NCI-H146 (cell line): ENCODE measurements around the gene PSME1.

Experiments
- DNase-seq: peaks from one replicate; lab custom pipeline; 2025; lab: John Stamatoyannopoulos, UW

Gene PSME1

GRCh38 chr14:24130380-24130716 lies 5.6 kb upstream of the PSME1 start, which contains the start of gene FITM1:
Gene FITM1, plus strand, starts transcription at chr14:24130659. Its CDS starts 905 bp downstream, at chr14:24131564.
- no peak for DNase-seq

DNA sequence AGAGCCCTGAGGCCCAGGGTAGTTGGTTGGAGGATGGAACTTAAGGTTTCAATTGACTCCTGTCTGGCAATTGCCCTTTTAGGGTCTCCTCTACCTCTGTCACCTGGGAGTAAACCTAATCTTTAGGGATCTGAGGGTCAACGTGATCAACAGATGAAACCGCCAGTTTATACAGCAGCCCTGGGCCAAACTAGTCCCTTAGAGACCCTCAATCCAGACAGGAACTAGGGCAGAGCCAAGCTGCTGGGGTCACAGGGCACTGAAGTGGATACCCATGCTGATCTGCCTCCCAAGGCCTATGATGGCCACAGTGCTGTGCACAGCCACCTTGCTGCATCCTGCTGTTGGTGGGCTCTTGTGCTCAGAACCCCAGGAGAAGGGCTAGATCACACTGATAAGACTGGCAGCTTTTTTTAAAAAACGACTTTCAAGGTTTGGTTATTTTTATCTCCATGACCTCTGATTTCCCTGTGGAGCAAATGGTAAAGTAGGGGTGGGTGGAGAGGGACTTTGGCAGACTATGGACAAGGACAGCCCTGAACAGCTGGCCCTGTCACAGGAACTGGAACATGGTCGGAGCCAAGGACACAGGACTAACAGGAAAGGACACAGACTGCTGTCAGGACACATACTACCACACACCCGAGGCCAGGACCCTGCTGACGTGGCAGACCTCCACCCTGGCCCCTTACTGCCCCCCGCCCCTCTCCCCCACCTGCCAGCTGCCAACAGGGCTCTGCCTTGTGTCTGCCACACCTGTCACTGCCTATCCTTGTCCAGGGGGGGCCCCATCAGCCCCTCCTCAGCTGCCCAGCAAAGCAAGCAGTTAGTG lies 5.1 kb upstream of the PSME1 start:
- DNase-seq = no peak

- no peak for DNase-seq
These were observed 4.4 kb upstream of the PSME1 start for GRCh38 chr14:24131549-24131966.

DNA sequence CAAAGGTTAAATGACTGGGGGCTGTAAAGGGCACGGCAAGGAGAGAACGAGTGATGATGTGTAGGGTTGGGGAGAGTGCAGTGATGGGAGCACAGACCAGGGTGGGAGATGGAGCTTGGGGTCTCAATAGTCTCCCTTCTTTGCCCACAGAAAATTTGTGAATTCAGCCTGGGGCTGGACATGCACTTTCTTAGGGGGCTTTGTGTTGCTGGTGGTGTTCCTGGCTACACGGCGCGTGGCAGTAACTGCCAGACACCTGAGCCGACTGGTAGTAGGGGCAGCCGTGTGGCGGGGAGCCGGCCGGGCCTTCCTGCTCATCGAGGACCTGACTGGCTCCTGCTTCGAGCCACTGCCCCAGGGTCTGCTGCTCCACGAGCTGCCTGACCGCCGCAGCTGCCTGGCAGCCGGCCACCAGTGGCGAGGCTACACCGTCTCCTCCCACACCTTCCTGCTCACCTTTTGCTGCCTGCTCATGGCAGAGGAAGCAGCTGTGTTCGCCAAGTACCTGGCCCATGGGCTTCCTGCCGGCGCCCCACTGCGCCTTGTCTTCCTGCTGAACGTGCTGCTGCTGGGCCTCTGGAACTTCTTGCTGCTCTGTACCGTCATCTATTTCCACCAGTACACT lies 3.8 kb upstream of the PSME1 start:
- peak; percentile 82 for DNase-seq

- DNase-seq = no peak
These were observed 3.0 kb upstream of the PSME1 start for GRCh38 chr14:24132976-24133375.

- no peak for DNase-seq
These were observed 2.3 kb upstream of the PSME1 start for GRCh38 chr14:24133735-24134134.

DNA sequence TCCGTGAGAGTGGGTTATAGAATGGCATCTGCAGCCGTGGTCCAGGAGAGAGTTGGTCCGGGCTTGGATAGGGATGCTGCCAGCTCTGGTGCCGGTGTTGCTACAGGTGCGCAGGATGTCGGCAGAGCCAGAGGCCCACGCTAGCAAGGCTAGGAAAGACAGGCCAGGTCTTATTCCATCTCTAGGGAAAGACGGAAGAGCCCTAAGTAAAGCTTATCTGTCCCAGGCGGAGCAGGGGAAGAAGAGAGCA lies 485 bp upstream of the PSME1 start:
- DNase-seq = no peak

DNA sequence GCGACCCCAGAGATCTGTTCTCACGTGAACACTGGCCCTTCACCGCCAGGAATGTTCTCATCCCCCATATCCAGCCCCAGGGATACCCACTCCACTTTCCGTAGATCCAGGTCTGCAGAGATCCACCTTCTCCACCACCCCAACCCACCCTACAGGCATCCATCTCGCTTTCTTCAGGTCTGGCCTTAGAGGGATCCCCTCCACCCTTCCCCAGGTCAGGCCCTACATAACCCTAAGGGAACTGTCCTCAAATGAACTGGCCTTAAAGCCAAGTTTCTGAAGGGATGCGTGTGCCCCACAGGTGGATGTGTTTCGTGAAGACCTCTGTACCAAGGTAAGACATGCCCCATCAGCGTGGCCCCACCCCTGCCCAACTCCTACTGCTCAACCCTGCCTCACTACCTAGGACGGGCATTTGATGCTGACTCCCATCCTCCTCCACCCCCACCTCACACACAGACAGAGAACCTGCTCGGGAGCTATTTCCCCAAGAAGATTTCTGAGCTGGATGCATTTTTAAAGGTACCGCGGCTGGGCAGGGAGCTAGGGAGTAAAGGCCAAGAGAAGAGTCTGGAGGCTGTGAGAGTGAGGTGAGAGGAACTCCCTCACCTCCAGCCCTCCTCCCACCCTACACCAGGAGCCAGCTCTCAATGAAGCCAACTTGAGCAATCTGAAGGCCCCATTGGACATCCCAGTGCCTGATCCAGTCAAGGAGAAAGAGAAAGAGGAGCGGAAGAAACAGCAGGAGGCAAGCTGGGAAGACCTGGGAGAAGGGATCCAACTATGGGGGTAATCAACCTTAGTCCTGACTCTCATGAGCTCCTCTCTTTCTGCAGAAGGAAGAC lies 912 bp downstream of the PSME1 start:
- DNase-seq = no peak

GRCh38 chr14:24137529-24138395 lies 1.8 kb downstream of the PSME1 start:
- no peak for DNase-seq

GRCh38 chr14:24138396-24139271 lies 2.6 kb downstream of the PSME1 start:
- DNase-seq = no peak

- DNase-seq = no peak
These were observed 3.4 kb downstream of the PSME1 start for GRCh38 chr14:24139272-24139934.

DNA sequence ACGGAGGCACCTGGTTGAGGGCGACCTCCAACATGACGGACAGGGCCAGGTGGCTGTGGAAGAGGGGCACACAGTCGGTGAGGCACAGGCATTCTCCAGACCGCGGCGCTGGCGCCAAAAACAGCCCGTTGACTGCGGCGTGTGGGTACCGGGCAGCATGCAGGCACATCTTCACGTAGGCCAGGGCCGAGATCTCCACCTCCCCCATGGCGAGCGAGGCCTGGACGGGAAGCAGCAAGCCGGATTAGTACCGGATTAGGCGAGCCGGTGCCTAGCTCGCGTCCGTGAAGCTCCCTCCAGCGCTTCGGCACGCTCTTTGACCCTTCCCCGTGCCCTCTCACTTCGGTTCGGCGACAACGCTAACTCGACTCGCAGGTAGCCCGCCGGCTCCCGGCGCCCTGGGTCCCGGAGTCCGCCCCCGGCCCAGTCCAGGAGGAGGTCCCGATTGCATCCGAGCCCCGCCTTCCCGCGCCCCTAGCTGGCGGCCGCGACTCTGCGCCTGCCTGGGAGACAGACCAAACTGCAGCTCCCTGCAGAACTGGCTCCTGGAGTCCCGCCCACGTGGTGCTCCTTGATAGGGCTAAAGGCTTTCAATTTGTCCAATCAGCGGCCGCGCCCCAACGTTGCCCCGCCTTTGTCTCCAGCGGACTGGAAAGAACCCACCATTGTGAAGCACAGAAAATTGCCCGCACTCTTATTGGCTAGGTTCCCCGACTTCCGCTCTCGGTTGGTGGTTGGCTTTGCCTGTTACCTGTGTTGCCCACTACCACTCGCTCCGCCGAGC lies 5.3 kb downstream of the PSME1 start, which contains the start of gene EMC9:
Gene EMC9, minus strand, starts transcription at position 495 of the 784 bp plus-strand sequence. Its CDS starts 287 bp downstream, at position 208.
- peak; percentile 100 for DNase-seq

DNA sequence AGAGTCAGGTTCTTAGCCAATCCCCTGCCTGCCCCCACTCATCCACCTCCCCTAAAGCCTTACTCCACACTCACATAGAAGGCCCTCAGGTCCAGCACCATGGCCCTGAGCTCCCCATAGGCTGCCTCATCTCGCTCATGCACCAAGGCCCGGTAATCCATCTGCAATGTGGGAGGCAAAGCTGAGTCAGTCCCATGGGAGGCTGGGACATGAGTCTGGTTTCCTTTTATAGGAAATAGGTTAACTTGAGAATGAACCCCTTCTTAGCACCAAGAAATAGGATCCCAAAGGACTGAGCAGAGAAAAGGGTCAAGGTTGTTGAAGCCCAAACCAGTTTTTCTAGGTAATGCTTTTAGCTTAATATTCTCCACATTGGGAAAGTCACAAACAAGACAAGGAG lies 7.5 kb downstream of the PSME1 start:
- DNase-seq = no peak

- DNase-seq = no peak
These were observed 8.5 kb downstream of the PSME1 start for GRCh38 chr14:24144451-24144850.

- no peak for DNase-seq
These were observed 9.2 kb downstream of the PSME1 start for GRCh38 chr14:24145219-24145618.

DNA sequence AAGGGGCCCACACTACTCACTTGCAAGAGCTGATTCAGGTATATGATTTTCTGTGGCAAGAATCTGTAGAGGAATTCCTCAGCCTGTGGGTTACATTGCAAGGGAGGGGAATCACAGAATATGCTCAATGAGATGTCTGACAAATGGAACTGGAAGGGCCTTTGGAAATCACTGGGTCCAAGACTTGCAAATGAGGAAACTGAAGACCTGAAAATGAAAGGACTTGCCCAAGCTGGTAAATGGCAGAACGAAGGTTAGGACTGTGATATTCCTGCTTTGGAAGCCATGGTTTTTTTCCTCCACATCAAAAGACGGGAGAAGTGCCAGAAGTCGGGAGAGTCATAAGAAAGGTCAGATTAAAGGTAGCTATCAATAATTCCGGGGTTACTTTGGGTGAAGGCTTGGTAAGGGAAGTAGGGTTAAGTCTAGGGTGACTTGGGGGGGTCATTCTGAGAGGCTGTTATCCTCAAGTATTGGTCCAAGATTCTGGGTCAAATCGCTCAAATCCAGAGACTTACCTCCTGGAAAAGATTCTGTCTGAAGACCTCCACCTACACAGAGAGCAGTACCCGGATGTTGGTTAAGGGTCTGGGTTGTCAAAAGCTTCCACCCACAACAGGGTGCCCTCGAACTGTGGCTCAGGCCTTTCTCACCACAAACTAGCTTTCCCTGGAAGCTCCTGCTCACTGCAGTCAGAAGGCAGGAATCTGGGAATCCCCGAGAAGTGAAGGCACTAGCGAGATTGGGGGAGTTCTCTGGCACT lies 9.9 kb downstream of the PSME1 start:
- peak; percentile 46 for DNase-seq

- peak; percentile 99 for DNase-seq
These were observed 10.5 kb downstream of the PSME1 start, which contains the start of gene PSME2 for GRCh38 chr14:24146453-24146977. Gene PSME2, minus strand, starts transcription at chr14:24146610. Its CDS starts 29 bp downstream, at chr14:24146581.
